COLO668 (cell line): ENCODE measurements around the gene CDC42BPA.
"Not testable (repeated sequence)": the region's sequence is repeated elsewhere in the genome, so short reads cannot be mapped to it uniquely, and the experiment has no call there.

Experiments used
- DNase-seq: peaks from one replicate; lab custom pipeline; 2025; ENCODE audit not compliant: unreplicated experiment; lab: John Stamatoyannopoulos, UW

The CDC42BPA gene

DNA sequence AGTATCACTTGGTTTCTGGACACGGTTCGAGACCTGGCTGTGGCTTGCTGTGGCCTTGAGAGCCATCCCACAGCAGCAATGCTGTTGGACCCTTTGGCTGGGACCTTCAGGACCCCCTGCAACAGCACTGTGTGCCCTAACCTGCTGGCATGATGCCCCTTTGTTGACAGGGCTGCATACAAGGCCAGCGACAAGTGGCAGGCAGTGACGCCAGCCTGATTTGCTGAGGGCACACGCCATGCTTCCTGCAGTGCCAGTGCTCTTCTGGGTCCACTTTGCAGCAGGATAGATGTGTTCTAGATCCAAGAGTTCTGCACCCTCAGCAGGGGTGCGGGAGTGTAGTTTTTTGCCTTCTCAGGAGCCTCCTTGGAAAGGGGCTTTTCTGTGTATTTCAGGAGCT lies 345.4 kb downstream of the CDC42BPA start:
- DNase-seq, result no peak

DNA sequence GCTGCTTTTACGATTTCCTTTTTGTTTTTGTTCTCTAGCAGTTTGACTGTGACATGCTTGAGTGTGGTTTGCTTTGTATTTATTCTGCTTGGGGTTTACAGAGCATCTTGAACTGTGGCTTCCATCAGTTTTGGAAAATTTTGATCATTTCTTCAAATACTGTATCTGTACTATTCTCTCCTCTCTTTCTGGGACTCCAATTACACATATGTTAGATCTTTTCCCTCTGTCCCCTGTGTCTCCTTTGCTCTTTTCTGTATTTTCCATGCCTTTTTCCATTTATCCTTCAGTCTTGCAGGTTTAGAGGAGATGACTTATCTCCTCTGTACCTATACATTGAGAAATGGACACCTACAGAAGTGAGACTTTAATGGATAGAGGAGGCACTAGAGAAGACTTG lies 346.5 kb downstream of the CDC42BPA start:
- DNase-seq, result no peak

DNA sequence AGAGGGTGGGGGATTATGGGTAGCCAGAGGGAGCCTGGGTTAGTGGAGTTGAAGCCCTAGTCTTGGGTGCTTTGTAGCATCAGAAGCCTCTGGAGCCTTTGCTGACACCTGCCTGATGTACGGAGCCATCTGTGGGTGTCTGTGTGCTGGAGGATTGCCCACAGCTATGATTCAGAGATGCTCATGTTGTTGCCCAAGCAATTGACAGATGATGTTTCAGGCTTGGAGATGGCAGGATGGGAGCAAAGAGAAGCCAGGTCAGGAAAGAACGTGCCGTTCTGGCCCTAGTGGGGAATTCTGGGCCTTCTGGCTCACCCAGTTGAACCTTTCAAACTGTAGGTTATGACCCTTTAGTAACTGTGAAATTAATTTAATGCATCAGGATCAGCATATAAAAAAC lies 350.6 kb downstream of the CDC42BPA start:
- DNase-seq, result no peak

DNA sequence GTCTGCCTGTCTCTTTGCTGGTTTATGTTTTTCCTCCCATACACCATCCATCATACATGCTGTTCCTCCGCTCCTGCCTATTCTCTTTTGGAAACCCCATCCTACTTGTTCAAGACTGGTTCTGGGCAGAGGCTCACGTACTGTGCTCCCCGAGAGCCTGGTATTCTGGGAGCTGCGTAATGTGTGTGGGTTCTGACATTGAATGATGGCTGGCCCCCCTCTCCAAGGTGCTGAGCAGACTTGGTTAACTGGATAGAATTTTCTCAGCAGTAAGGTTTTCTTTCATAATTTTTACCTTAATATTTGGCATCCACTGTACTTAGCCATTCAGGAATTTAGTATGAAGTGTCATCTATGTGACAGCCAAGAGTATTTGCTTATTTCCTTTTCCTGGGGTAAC lies 351.6 kb downstream of the CDC42BPA start:
- DNase-seq, result no peak

DNA sequence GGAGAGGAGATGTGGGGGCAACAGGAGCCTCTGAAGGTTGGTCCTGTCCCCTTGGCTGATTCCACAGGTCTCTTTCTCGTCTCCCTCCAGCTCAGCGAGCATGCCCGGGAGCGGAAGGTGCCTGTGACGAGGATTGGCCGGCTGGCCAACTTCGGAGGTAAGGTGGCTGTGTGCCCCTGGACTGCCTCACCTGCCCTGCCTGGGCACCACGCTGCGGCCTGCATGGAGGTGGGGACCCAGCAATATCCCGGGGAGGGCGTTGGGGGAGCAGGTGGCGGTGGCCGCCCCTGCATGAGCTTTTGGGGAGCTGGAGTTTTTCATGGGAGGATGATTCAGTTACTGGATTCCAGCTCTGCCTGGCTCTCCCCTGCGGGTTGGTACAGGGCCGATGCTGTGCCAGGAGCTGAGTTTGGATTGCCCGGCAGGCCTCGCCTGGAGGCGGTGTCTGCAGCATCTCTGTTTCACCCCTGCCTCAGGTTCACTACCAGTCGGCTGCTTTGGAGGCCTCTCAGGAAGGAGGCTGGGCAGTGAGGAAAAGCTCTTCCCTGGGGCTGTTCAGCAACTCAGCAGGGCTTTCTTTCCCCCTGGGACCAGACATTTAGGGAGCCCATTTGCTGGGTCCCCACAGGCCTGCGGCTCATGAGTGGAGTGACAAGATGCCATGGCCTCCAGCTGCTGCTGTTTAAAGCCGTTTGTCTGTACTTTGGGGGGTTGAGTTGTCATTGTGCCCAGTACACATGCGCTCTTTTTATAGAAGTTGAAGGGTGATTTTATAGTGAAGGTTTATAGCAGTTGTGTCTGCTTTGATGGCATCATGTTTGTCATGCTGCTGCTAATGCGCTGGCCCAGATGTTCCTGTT lies 352.5 kb downstream of the CDC42BPA start:
- DNase-seq, result no peak

DNA sequence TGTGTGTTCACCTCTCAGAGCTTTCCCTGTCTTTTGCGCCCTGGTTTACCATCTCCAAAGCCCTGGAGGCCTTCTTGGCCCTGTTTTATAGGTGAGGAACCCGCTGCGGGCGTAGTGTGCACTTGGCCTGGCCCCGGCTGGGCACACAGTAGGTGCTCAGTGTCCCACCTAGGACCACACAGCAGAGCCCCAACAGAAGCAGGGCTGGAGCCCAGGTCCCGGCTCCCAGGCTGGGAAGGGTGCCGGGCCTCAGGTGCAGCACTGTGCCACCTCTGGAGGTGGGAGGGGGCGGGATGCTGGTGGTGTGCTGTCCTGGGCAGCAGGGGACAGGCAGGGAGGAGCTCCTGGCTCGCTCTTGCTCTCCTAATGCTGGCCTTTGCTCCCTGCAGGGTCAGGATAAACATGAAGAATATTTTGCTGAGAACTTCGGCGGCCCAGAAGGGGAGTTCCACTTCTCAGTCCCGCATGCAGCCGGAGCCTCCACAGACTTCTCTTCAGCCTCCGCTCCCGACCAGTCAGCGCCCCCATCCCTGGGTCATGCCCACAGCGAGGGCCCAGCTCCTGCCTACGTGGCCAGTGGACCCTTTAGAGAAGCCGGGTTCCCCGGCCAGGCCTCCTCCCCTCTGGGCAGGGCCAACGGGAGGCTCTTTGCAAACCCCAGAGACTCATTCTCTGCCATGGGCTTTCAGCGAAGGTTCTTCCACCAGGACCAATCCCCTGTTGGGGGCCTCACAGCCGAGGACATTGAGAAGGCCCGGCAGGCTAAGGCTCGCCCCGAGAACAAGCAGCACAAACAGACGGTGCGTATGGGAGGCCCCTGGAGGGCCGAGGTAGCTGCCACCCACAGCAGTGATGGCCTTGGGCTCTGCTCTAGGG lies 353.4 kb downstream of the CDC42BPA start:
- DNase-seq, result no peak

DNA sequence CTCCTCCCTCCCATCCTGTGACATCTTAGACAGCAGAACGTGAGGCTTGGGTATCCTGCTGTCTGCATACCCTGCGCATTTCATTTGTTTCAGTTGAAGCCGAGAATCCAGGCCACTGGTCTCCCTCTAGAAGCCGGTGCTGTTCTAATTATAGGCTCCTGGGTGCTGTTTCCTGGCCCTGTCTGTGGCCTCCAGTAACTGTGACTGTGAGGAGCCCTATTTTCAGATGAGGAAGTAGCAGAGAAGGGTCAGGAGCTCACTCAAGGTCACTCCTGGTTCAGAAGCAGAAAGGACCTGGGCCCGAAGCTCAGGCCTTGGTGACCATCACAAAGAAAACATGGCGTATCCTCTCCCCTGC lies 354.2 kb downstream of the CDC42BPA start:
- no peak for DNase-seq

DNA sequence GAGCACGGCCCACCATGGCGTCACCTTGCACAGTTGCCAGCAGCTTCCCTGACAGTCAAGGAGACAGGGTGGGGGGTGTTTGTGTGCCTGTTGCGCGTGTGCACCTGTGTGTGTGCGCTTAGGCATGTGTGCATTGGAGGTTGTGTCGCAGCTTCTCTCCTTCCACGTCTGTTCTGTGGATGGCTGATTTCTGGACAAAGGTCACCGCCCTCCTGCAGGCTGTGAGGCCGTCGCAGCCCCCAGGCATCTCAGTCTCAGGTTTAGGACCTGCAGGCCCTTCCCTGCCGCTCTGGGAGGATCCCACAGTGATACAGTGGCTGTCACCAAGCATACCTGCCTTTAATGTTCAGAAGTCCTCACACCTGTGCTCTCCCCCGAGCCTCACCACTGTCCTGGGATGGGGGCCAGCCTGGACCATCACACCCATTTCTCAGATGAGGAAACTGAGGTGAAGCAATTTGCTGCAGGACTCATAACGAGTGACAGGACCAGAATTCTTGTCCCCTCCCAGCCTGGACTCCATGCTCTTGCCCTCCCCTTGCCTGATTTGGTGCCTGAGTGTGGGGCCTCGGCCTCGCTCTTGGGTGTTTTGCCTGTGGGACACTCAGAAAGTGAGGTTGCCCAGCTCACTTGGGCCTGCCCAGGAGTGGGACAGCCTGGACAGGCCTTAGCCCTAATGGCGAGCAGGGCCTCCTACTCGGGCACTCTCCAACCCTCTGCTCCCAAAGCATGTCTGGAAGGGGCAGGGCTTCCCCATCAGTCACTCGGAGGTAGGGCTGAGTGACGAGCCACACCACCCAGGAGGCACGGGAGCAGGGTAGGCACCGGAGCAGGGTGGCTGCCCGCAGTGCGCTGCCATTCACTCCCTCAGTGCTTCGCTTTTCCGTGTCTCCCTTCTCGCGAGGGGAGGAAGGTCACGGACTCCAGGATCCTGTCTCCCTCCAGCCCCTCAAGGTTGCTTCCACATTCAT lies 355.6 kb downstream of the CDC42BPA start:
- DNase-seq, result no peak

DNA sequence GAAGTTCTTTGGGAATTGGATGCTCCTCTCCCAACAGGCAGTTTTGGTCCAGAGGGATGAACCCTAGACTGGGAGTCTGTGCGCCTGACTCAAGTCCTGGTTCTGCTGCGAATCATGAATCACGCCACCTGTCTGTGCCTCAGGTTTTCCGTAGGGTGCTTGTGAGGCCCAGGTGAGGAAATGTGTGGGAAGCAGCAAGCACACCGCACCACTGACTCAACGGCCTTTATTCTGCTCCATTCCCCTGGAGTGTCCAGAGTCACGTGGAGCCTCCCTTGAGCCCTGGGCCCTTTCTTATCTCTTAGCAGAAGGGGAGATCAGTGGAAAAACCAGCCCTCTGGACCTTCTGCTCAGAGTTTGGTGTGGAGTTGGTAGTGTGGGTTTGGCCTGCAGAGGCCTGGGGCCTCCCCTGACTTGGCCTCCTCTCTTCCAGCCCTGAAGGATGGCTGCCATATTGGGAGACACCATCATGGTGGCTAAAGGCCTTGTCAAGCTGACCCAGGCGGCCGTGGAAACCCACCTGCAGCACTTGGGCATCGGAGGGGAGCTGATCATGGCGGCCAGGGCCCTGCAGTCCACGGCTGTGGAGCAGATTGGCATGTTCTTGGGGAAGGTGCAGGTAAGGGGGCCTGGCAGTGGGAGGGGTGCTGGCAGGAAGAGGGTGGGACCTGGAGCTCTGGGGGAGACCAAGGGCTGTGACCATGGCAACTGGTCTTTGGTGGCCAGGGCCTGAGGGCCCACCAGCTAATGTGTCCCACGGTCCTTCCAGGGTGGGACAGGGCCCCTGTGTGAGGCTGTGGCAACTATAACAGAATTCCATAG lies 357.1 kb downstream of the CDC42BPA start:
- DNase-seq, result no peak

DNA sequence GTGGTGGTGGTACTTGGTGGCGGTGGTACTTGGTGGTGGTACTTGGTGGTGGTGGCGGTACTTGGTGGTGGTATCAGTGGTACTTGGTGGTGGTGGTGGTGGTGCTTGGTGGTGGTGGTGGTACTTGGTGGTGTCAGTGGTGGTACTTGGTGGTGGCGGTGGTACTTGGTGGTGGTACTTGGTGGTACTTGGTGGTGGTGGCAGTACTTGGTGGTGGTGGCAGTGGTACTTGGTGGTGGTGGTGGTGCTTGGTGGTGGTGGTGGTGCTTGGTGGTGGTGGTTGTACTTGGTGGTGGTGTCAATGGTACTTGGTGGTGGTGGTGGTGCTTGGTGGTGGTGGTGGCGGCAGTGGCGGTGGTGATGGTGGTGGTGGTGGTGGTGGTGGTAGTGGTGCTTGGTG lies 358.0 kb downstream of the CDC42BPA start:
- no peak for DNase-seq

DNA sequence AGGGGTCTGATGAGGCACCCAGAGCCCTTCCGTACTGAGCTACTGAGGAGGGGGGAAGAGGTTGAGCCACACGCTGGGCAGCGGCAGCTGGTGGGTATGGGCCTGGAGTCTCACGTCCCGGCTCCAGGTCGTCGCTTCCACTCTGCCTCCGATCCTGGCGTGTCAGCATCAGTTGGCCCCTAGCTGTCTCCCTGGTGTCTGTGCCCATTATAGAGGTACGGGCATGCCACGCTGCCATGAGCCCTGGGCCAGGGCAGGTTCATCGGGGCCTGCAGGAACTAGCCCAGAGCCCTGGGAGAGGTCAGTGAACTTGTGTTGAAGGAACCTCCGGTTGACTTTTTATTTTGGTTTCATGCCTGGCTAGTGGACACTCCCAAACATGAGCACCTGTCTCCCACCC lies 360.0 kb downstream of the CDC42BPA start:
- no peak for DNase-seq

DNA sequence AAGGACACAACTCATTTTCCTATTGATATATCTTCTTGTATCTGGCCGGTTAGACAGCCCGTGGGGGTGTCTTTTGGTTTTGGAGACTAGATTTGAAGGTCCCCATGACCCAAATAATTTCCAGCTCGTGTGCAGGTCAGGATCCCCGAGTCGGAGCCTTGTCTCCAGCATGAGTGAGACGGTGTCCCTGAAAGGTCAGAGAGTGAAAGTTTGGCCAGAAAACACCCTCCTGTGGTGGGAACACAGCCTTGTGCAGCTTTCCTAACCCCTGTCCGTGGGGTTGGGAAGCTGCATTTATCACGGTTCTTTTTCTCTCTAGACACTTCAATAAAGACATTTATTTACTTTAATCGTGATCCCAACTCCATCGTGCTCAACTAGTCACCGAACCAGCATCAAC lies 360.6 kb downstream of the CDC42BPA start:
- no peak for DNase-seq

DNA sequence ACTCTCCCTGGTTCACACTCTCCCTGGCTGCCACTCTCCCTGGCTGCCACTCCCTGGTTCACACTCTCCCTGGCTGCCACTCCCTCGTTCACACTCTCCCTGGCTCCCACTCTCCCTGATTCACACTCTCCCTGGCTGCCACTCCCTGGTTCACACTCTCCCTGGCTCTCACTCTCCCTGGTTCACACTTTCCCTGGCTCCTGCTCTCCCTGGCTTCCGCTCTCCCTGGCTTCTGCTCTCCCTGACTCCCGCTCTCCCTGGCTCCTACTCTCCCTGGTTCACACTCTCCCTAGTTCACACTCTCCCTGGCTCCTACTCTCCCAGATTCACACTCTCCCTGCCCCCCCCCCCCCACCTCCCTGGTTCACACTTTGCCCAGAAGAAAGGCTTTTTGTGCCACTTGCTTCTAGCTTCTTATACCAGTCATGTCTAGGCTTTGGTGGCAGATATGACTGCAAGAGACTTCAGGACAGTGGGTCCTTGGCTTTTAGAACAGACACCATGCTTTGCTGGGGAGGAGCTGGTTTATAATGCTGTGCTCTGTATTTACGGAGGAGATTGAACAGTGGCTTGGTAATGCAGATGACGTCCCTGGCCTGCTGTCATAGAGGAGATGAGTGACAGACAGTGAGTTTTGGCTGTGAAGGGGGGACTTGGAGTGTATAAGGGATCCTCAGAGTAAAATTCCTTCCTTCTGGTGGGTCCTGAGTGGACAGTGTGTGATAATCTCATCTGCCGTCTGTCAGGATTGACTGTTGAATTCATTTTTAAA lies 361.2 kb downstream of the CDC42BPA start:
- no peak for DNase-seq

DNA sequence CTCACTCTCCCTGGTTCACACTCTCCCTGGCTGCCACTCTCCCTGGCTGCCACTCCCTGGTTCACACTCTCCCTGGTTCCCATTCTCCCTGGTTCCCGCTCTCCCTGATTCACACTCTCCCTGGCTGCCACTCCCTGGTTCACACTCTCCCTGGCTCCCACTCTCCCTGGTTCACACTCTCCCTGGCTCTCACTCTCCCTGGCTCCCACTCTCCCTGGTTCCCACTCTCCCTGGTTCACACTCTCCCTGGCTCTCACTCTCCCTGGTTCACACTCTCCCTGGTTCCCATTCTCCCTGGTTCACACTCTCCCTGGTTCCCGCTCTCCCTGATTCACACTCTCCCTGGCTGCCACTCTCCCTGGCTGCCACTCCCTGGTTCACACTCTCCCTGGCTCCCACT lies 362.4 kb downstream of the CDC42BPA start:
- DNase-seq, result not testable (repeated sequence)

DNA sequence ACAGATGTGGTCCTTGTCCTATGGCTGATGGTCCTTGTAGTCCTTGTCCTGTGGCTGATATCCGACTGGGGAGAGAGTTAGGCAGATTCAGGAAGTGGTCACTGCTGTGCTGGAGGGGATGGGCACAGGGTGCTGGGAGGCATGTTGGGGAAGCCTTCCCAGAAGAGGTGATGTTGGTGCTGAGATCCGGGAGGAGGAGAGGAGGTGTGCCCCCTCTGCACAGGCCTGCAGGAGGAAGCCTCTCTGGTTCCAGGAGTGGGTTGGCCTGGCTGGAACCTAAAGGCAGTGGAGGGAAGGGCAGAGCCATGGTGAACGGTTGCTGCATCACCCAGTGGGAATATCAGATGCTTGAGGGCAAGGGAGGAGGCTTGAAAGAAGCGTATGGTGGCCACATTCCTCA lies 363.5 kb downstream of the CDC42BPA start:
- no peak for DNase-seq

DNA sequence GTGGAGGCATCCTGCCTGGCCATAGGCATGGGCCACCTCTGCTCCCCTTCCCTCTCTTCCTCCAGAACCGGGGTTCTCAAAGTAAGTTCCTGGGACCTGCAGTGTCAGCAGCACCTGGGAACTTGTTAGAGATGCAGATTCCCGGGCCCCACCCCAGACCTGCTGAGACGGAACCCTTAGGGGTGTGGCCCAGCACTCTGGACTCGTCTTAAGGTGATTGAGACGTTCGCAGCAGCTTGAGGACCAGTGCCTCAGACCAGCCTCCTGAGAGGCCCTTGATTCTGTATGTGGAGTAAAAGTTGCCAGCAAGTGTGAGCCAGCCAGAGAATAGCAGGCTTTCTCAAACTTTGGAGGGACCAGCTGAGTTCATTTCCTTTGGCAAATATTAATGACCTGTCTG lies 364.0 kb downstream of the CDC42BPA start:
- no peak for DNase-seq

DNA sequence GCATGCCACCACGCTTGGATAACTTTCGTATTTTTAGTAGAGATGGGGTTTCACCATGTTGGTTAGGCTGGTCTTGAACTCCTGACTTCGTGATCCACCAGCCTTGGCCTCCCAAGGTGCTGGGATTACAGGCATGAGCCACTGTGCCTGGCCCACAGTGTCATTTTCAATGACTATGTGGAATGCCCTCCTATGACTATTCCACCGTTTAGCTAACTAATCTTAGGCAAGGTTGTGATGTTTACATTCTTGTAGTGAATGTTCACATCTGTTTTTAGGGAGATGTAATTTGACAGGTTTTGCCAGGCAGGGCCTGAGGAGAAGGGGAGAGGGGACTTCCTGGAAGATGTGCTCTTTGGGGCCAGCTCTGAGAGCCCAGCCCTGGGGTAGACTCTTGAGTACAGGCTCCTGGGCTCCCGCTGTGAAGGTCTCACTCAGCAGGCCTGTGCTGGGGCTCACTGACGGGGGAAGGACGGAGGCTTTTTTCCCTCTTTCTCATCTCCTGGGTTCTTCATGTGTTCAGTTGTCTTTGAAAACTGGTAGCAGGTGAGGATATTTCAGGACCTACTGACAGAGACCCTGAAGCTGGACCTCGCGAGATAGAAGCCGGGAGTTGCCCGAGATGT lies 365.0 kb downstream of the CDC42BPA start:
- DNase-seq, result no peak

DNA sequence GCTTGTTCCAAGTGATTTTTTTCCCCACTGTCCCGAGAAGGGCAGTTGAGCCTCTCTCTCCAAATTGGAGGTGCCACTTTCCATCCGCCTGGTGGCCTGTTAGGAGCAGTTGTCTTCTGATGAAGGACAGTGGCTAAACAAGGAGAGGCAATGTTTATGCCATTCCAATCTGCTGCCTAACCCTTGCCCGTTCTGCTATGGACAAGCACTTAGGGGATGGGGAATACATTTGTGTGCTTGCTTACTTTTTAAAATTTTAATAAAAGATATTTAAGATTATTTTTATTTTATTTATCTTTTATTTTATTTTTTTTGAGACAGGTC lies 366.2 kb downstream of the CDC42BPA start:
- DNase-seq, result no peak
